IPS-15b (cell line): ENCODE measurements around the gene IPO11.

Experiments used
- H3K27me3 ChIP-seq: one replicate; pipeline ENCODE4 v1.6.1; 2013; ENCODE audit warnings: low read length; ENCODE audit not compliant: control insufficient read depth, insufficient read depth
- H3K36me3 ChIP-seq: one replicate; pipeline ENCODE4 v1.6.1; 2013; ENCODE audit warnings: low read length; ENCODE audit not compliant: control insufficient read depth, insufficient read depth
- H3K4me1 ChIP-seq: one replicate; pipeline ENCODE4 v1.6.1; 2013; ENCODE audit warnings: mild to moderate bottlenecking, low read length; ENCODE audit not compliant: control insufficient read depth, insufficient read depth
- H3K4me3 ChIP-seq: one replicate; pipeline ENCODE4 v1.5.1; 2013; ENCODE audit warnings: low read depth, low read length
- H3K9ac ChIP-seq: one replicate; pipeline ENCODE4 v1.6.1; 2013; ENCODE audit warnings: low read depth, mild to moderate bottlenecking, low read length
- H3K9me3 ChIP-seq: one replicate; pipeline ENCODE4 v1.6.1; 2013; ENCODE audit warnings: mild to moderate bottlenecking, low read length; ENCODE audit not compliant: control insufficient read depth, insufficient read depth

The IPO11 gene

DNA sequence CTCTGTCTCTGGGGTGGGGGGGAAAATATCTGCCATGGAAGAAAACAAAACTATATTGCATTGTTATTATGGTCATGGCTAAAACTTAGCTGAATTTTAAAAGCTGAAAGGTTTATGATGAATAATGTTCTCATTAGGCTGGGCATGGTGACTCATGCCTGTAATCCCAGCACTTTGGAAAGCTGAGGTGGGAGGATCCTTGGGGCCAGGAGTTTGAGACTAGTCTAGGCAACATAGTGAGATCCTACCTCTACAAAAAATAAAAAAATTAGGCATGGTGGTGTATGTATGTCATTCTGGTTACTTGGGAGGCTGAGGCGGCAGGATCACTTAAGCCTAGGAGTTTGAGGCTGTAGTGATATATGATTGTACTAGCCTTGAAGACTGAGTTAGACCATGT, 44.5 kb downstream of the IPO11 start:
- Histone ChIP-seq H3K4me3 (no peak overlapping the region), H3K27me3 (no peaks in the 10 kb centered on the region), H3K9ac (no peak overlapping the region), H3K4me1 (no peaks in the 10 kb centered on the region), H3K36me3 (no peaks in the 10 kb centered on the region), H3K9me3 (no peaks in the 10 kb centered on the region)

DNA sequence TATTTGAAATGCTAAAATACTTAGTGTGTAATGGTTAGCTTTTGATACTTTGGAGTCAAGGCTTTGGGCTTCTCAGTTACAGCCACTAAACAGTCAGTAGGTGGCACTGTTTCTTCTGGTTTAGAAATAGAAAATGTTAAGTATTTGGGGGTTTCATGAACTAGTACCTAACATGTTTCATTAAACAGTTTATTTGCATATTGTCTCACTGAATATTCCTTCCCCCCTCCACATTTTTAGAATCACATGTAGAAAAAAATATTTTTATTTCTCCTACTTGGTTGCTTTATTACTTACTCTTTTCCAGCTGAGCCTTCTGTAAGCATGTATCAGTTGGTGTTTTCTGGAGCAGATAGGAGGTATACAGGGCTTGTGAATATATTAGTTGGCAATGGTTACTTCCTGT, 48.0 kb downstream of the IPO11 start:
- H3K4me1 ChIP-seq: no peaks in the 10 kb centered on the region
- no peak overlapping the region for H3K9ac ChIP-seq
- no peak overlapping the region for H3K4me3 ChIP-seq
- no peaks in the 10 kb centered on the region for H3K27me3 ChIP-seq
- H3K36me3 ChIP-seq: no peaks in the 10 kb centered on the region
- no peaks in the 10 kb centered on the region for H3K9me3 ChIP-seq

DNA sequence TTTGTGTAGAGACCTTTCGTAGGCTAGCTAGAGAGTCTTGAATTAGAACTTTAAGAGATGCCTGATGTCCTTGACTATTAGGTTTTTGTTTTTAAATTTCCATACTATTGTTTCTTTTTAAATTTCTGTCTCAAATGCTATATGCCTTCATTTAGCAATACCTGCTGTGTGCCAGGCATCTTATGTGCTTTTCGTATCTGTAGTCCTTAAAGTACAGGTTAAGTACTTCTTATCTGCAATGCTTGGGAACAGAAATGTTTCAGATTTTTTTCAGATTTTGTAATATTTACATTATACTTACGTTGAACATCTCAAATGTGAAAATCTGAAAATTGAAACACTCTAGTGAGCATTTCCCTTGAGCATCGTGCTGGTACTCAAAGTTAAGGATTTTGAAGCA, 49.0 kb downstream of the IPO11 start:
- H3K4me1 ChIP-seq: no peaks in the 10 kb centered on the region
- H3K9ac ChIP-seq: no peak overlapping the region
- H3K36me3 ChIP-seq: no peaks in the 10 kb centered on the region
- no peaks in the 10 kb centered on the region for H3K27me3 ChIP-seq
- H3K4me3 ChIP-seq: no peak overlapping the region
- H3K9me3 ChIP-seq: no peaks in the 10 kb centered on the region

DNA sequence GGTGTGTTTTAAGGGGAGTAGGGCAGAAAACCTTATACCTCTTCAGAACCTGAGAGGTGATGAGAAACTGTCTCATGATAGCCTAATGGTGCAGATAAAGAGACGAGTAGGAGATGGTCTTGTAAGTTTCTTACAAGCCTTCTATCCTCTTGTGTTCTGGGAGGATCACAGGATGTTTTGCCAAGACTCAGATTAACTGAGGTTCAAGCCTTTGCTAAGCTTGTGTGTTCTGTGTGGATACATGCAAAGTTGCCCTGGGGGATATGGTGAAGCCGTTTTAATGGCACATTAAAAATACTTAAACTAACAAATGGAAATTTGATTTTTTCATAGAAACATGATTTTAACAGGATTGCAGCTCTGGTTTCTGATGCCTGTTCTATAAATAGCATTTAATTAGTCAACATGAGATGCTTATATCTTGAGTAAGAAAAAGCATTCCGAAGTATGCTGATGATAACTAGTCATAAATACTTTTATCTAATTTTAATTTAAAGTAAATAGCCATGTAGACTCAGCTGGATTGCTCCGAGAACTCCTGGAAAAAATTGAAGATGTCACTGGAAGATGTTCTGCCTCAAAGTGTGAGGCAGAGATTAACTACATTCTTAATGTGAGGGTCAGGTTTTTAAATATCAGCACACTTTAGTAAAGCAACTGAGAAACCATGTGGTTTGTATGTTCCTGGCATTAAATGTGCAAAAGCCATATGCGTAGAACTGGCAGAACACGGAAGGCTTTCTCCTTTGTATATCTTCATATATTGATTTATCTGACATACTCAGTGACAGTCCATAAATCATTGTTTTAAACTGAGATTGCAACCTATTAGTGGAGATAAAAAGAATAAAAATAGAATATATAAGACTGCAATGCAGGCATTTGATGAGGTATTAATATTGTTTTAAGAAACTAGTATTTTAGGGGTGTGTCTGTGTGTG, 53.7 kb downstream of the IPO11 start:
- H3K4me3 ChIP-seq: no peak overlapping the region
- H3K4me1 ChIP-seq: no peaks in the 10 kb centered on the region
- H3K36me3 ChIP-seq: no peaks in the 10 kb centered on the region
- H3K9ac ChIP-seq: no peak overlapping the region
- no peaks in the 10 kb centered on the region for H3K9me3 ChIP-seq
- no peaks in the 10 kb centered on the region for H3K27me3 ChIP-seq

DNA sequence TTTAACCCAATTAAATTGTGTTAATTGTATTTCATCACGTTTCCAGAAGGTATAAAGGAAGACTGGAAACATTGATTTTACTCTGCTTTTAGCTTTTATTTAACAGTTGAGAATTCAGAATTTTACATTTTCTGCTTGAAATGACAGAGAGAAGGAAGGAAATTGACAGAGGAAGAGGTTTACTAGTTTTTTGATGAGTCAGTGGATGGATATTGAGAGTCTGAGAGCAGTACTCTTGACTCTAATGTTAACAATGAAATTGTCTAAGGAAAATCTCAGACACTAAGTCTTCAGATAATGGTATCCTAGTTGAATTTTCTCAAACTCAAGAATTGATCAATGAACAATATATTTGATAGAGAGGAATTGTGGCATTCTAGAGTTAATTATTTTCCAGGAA, 60.6 kb downstream of the IPO11 start:
- Histone ChIP-seq H3K9ac (no peak overlapping the region), H3K9me3 (no peaks in the 10 kb centered on the region), H3K27me3 (no peaks in the 10 kb centered on the region), H3K36me3 (no peaks in the 10 kb centered on the region), H3K4me1 (no peaks in the 10 kb centered on the region), H3K4me3 (no peak overlapping the region)

DNA sequence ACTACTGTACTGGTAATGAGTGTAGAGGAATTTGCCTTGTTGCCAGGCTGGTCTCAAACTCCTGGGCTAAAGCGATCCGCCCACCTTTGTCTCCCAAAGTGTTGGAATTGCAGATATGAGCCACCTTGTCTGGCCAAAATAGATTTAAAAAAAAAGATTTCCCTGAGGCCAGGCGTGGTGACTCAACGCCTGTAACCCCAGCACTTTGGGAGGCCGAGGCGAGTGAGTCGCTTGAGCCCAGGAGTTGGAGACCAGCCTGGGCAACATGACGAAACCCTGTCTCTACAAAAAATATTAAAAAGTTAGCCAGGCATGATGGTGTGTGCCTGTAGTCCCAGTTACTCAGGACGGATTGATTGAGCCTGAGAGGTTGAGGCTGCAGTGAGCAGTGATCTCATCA, 62.5 kb downstream of the IPO11 start:
- H3K27me3 ChIP-seq: no peaks in the 10 kb centered on the region
- H3K4me1 ChIP-seq: no peaks in the 10 kb centered on the region
- H3K4me3 ChIP-seq: no peak overlapping the region
- no peaks in the 10 kb centered on the region for H3K36me3 ChIP-seq
- no peak overlapping the region for H3K9ac ChIP-seq
- no peaks in the 10 kb centered on the region for H3K9me3 ChIP-seq

DNA sequence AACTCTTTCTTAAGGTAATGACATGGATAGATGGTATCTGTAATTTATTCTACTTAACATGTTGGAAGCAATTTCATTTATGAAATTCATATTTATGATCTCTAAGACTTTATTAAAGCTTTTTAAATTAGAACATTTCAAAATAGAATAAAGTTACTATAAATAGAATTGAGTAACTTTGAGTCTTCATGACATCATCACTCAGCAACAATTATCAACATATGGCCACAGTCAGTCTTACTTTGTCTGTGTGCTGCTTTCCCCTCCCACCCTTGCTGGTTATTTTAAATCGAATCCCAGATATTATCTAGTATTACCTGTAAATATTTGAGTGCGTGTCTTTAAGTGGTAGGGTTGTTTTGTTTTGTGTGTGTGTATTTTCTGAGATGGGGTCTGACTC, 65.2 kb downstream of the IPO11 start:
- no peaks in the 10 kb centered on the region for H3K27me3 ChIP-seq
- no peaks in the 10 kb centered on the region for H3K36me3 ChIP-seq
- no peak overlapping the region for H3K9ac ChIP-seq
- no peak overlapping the region for H3K4me3 ChIP-seq
- H3K9me3 ChIP-seq: no peaks in the 10 kb centered on the region
- H3K4me1 ChIP-seq: no peaks in the 10 kb centered on the region

DNA sequence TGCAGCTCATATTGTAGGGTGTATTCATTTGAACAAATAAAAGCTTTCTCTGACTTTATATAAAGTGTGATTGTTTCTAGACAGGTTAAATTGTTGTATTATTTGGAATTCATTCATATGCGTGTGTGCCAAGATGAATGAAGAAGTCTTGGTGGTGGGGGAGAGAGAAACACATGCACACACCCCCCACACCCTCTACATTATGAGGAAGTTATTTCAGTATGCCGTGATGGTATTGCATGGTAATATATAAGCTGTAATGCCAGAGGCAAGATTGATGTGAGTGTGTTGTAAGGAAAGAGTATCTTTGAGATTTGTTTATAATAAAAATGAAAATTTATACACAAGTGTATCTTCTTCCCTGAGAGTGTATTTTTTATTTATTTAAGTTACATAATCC, 71.0 kb downstream of the IPO11 start:
- no peaks in the 10 kb centered on the region for H3K9me3 ChIP-seq
- no peak overlapping the region for H3K9ac ChIP-seq
- no peak overlapping the region for H3K4me3 ChIP-seq
- H3K27me3 ChIP-seq: no peaks in the 10 kb centered on the region
- H3K36me3 ChIP-seq: no peaks in the 10 kb centered on the region
- H3K4me1 ChIP-seq: no peaks in the 10 kb centered on the region

DNA sequence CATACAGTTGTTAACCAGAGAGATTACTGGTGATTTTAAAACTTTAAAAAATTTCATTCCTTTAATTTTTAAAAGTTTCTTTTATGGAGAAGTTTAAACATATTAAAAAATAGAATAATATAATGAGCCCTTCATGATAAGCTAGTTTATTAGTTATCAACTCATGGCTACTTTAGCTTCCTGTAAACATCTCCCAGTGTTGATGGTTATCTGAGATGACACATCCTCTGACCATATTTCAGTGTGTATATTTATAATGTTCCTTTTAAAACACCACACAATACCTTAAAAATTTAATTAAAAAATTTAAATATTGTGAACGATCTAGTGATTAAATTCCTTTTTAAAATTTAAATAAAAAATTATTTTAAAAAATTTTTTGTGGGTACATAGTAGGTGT, 74.1 kb downstream of the IPO11 start:
- no peak overlapping the region for H3K4me3 ChIP-seq
- H3K9me3 ChIP-seq: no peaks in the 10 kb centered on the region
- H3K4me1 ChIP-seq: no peaks in the 10 kb centered on the region
- H3K36me3 ChIP-seq: no peaks in the 10 kb centered on the region
- no peak overlapping the region for H3K9ac ChIP-seq
- no peaks in the 10 kb centered on the region for H3K27me3 ChIP-seq

DNA sequence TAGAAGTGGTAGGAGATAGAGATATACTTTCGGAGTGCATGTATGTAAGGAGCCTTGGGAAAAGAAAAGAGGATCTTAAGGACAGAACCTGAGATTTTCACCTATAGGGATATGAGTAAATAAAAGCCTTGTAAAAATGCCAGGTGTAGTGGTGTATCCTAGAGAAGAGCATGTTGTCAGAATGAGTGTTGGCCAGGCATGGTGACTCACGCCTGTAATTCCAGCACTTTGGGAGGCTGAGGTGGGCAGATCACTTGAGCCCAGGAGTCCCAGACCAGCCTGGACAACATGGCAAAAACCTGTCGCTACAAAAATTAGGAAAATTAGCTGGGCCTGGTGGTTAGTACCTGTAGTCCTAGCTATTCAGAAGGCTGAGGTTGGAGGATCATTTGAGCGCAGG, 76.0 kb downstream of the IPO11 start:
- Histone ChIP-seq H3K4me1 (no peaks in the 10 kb centered on the region), H3K36me3 (no peaks in the 10 kb centered on the region), H3K9ac (no peak overlapping the region), H3K4me3 (no peak overlapping the region), H3K9me3 (no peaks in the 10 kb centered on the region), H3K27me3 (no peaks in the 10 kb centered on the region)

DNA sequence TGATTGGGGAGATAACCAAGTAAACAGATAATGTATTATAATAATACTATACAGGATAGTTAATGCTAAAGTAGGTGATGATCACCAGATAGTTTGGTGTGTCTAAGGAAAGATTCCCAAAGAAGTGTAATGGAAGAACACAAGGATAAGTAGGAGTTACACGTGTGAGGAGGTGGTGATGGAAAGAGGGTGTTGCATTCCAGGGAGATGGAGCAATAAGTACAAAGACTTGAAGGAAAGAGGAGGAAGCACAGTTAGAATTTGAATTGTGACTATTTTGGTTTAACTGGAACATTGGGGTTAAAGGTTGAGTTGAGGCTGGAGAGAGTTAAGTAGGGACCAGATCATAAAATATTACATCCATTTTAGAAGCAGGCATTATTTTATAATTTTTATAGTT, 76.9 kb downstream of the IPO11 start:
- H3K9me3 ChIP-seq: no peaks in the 10 kb centered on the region
- no peak overlapping the region for H3K9ac ChIP-seq
- H3K4me3 ChIP-seq: no peak overlapping the region
- no peaks in the 10 kb centered on the region for H3K4me1 ChIP-seq
- no peaks in the 10 kb centered on the region for H3K36me3 ChIP-seq
- H3K27me3 ChIP-seq: no peaks in the 10 kb centered on the region

DNA sequence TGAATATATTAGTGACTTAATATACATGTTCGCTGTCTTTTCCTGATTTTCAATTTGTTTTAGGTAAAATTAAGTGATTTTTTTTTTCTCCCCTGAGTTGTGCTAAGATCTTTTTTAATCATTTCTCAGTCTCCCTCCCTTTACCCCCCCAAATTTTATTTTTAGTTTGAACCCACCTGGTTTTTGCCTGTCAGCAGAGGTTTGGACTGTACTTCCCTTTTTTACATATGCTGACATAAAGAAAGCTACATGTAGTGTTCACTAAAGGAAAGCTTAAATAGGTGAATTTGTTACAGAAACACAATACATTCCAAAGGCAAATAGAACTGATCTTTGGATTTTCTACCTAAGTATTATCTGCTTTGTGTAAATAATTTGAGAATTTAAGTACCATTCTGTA, 82.2 kb downstream of the IPO11 start:
- Histone ChIP-seq H3K4me3 (no peak overlapping the region), H3K9me3 (no peaks in the 10 kb centered on the region), H3K27me3 (no peaks in the 10 kb centered on the region), H3K9ac (no peak overlapping the region), H3K4me1 (no peaks in the 10 kb centered on the region), H3K36me3 (no peaks in the 10 kb centered on the region)
